Ishikawa (cell line): ENCODE data around the gene MAP3K20.
A peak's percentile ranks its signal among the peaks of the same experiment; 100 is the strongest.

Source experiments
- CEBPB ChIP-seq: IDR thresholded peaks from 2 replicates; pipeline ENCODE4 v1.6.1; 2012
- CREB1 ChIP-seq: IDR thresholded peaks from 2 replicates; pipeline ENCODE4 v1.6.1; 2012; ENCODE audit warnings: low read depth
- EGR1 ChIP-seq: IDR thresholded peaks from 2 replicates; pipeline ENCODE4 v1.6.1; 2012
- EP300 ChIP-seq: IDR thresholded peaks from 2 replicates; pipeline ENCODE4 v1.6.1; 2012; ENCODE audit warnings: borderline replicate concordance
- FOXM1 ChIP-seq: IDR thresholded peaks from 2 replicates; pipeline ENCODE4 v1.6.1; 2012; ENCODE audit warnings: low read depth, borderline replicate concordance
- MAX ChIP-seq: IDR thresholded peaks from 2 replicates; pipeline ENCODE4 v1.6.1; 2012
- NFIC ChIP-seq: IDR thresholded peaks from 2 replicates; pipeline ENCODE4 v1.6.1; 2012
- RAD21 ChIP-seq: IDR thresholded peaks from 2 replicates; pipeline ENCODE4 v1.6.1; 2012; ENCODE audit warnings: low read depth
- REST ChIP-seq: IDR thresholded peaks from 2 replicates; pipeline ENCODE4 v1.6.1; 2012; ENCODE audit warnings: low read depth, mild to moderate bottlenecking
- TAF1 ChIP-seq: IDR thresholded peaks from 2 replicates; pipeline ENCODE4 v1.6.1; 2012; ENCODE audit warnings: low read depth, mild to moderate bottlenecking
- TCF12 ChIP-seq: IDR thresholded peaks from 2 replicates; pipeline ENCODE4 v1.6.1; 2012; ENCODE audit warnings: low read depth
- TEAD4 ChIP-seq: IDR thresholded peaks from 2 replicates; pipeline ENCODE4 v1.6.1; 2012
- USF1 ChIP-seq: IDR thresholded peaks from 2 replicates; pipeline ENCODE4 v1.6.1; 2012
- YY1 ChIP-seq: IDR thresholded peaks from 2 replicates; pipeline ENCODE4 v1.6.1; 2012; ENCODE audit warnings: low read depth
- ZBTB7A ChIP-seq: IDR thresholded peaks from 2 replicates; pipeline ENCODE4 v1.6.1; 2012; ENCODE audit warnings: low read depth

The MAP3K20 gene

GRCh38 chr2:173218326-173219056, 142.8 kb downstream of the MAP3K20 start:
- TF ChIP-seq CEBPB: peak; percentile 78
- no peak for TF ChIP-seq FOXM1

GRCh38 chr2:173221132-173221695, 145.6 kb downstream of the MAP3K20 start:
- TF ChIP-seq CREB1: no peak
- no peak for TF ChIP-seq EGR1
- no peak for TF ChIP-seq RAD21
- TF ChIP-seq FOXM1: no peak
- no peak for TF ChIP-seq MAX
- no peak for TF ChIP-seq NFIC
- TF ChIP-seq TEAD4: no peak
- no peak for TF ChIP-seq USF1
- no peak for TF ChIP-seq TAF1
- TF ChIP-seq EP300: no peak
- TF ChIP-seq CEBPB: no peak
- TF ChIP-seq REST: no peak
- no peak for TF ChIP-seq TCF12
- no peak for TF ChIP-seq ZBTB7A

- TF ChIP-seq EGR1: no peak
- no peak for TF ChIP-seq NFIC
- no peak for TF ChIP-seq MAX
- TF ChIP-seq FOXM1: no peak
- no peak for TF ChIP-seq TCF12
- no peak for TF ChIP-seq ZBTB7A
- no peak for TF ChIP-seq YY1
Measured at GRCh38 chr2:173221937-173222594, 146.4 kb downstream of the MAP3K20 start.

GRCh38 chr2:173223871-173224270, 148.2 kb downstream of the MAP3K20 start:
- TF ChIP-seq RAD21 (no peak), USF1 (no peak), YY1 (no peak), EP300 (no peak), MAX (no peak), EGR1 (no peak), CREB1 (no peak), TAF1 (no peak), CEBPB (no peak), REST (no peak), NFIC (no peak), TEAD4 (no peak), TCF12 (no peak), FOXM1 (no peak), ZBTB7A (no peak)

- TF ChIP-seq MAX (no peak), CREB1 (no peak), TCF12 (no peak), EP300 (no peak), USF1 (no peak), CEBPB (no peak), TEAD4 (no peak), EGR1 (no peak), FOXM1 (no peak), ZBTB7A (no peak), TAF1 (no peak), NFIC (no peak), RAD21 (no peak), YY1 (no peak), REST (no peak)
Measured at GRCh38 chr2:173226899-173227698, 151.5 kb downstream of the MAP3K20 start.
